Calu3 (cell line): ENCODE data around the gene PSME3. TPM values are rescaled to one million over a fixed set of nuclear protein-coding genes. Genes with fewer than 3 reads are reported as not detected.

Experiments
- BruUV-seq: library from RNA; stranded (reverse); fragments of 400-500 nt; replicated peaks from 2 replicates; lab custom pipeline; 2021; lab: Mats Ljungman, UMichigan
- CTCF ChIA-PET: fragments of 300-600 bp; sonication (Branson Sonifier 250); formaldehyde crosslinking; loops from one replicate; lab custom pipeline; 2022; ENCODE audit warnings: antibody characterized with exemption; lab: Charles Lee
- DNase-seq: peaks from one replicate; pipeline ENCODE4 v3.0.0; 2022
- H3K27ac Mint-ChIP-seq: one replicate; pipeline ENCODE4 v1.8.0; 2022; ENCODE audit warnings: mixed read lengths; ENCODE audit not compliant: unreplicated experiment
- H3K27me3 Mint-ChIP-seq: one replicate; pipeline ENCODE4 v1.8.0; 2022; ENCODE audit warnings: mixed read lengths; ENCODE audit not compliant: unreplicated experiment
- H3K36me3 Mint-ChIP-seq: one replicate; pipeline ENCODE4 v1.8.0; 2022; ENCODE audit warnings: mild to moderate bottlenecking, moderate library complexity, mixed read lengths; ENCODE audit not compliant: insufficient read depth, unreplicated experiment
- H3K4me1 Mint-ChIP-seq: one replicate; pipeline ENCODE4 v1.8.0; 2022; ENCODE audit warnings: mild to moderate bottlenecking, low read depth, mixed read lengths; ENCODE audit not compliant: unreplicated experiment
- H3K4me3 Mint-ChIP-seq: one replicate; pipeline ENCODE4 v1.8.0; 2022; ENCODE audit warnings: mild to moderate bottlenecking, low read depth, moderate library complexity, mixed read lengths; ENCODE audit not compliant: unreplicated experiment
- H3K9me3 Mint-ChIP-seq: one replicate; pipeline ENCODE4 v1.8.0; 2022; ENCODE audit warnings: low read depth, mixed read lengths; ENCODE audit not compliant: unreplicated experiment
- CTCF ChIP-seq: fragments of 200-600 bp; IDR thresholded peaks from one replicate; pipeline ENCODE4 v1.8.0; 2022; ENCODE audit warnings: antibody characterized with exemption; ENCODE audit not compliant: unreplicated experiment
- intact Hi-C: fragments of 100-400 bp; cut with micrococcal nuclease; formaldehyde crosslinking; loops from one replicate; pipeline ENCODE4 v1.10.0; 2022; ENCODE audit not compliant: unreplicated experiment
- total RNA-seq: library from RNA; stranded (reverse); gene quantifications from 2 replicates; pipeline ENCODE4 v1.2.3, GENCODE V29; 2022

PSME3 gene
- total RNA-seq, 1 experiment from 2014 or later, result 238 TPM

- Mint-ChIP-seq H3K9me3 (no peaks in the 10 kb centered on the region), H3K4me1 (peaks cover 8% of the 10 kb centered on the region), H3K36me3 (peaks cover 81% of the 10 kb centered on the region), H3K27me3 (no peaks in the 10 kb centered on the region), H3K27ac (peak overlapping the region; percentile 15), H3K4me3 (no peak overlapping the region)
- CTCF ChIA-PET, result interaction anchor here (0.6 to 2.1 kb wide), 7 partner anchors 10 to 155 kb away, joined by 3 to 22 read pairs (median 6); partner anchors contain the start of genes BECN1, PSME3 and RPL27
- BruUV-seq, result no TSS peak
- peak; percentile 61 for DNase-seq
- TF ChIP-seq CTCF, result peak; percentile 78
- intact Hi-C loops, result loop anchor here (1.0 to 2.0 kb wide), 2 partner anchors 85 to 94 kb away; no protein-coding TSS in a partner anchor
Observed at GRCh38 chr17:42843358-42843934, 10.2 kb downstream of the PSME3 start.

- no peaks in the 10 kb centered on the region for H3K27me3 Mint-ChIP-seq
- CTCF ChIA-PET, result interaction anchor here (1.4 to 2.1 kb wide), 3 partner anchors 11 to 85 kb away, joined by 3 to 22 read pairs (median 8); partner anchors contain the start of genes BECN1 and PSME3
- DNase-seq, result no peak
Observed at GRCh38 chr17:42844271-42844670, 11.1 kb downstream of the PSME3 start, which contains the start of gene AOC2. Gene AOC2 (plus strand): TSS chr17:42844580. CDS start chr17:42844627, 47 bp downstream.

GRCh38 chr17:42844761-42845555 lies 11.8 kb downstream of the PSME3 start:
- H3K36me3 Mint-ChIP-seq, result peaks cover 66% of the 10 kb centered on the region
- peak overlapping the region; percentile 51 for H3K27ac Mint-ChIP-seq
- H3K27me3 Mint-ChIP-seq, result no peaks in the 10 kb centered on the region
- intact Hi-C loops, result no loop called here
- H3K4me3 Mint-ChIP-seq, result no peak overlapping the region
- H3K4me1 Mint-ChIP-seq, result peaks cover 8% of the 10 kb centered on the region
- TF ChIP-seq CTCF, result no peak
- BruUV-seq, result no TSS peak
- no peak for DNase-seq
- no peaks in the 10 kb centered on the region for H3K9me3 Mint-ChIP-seq
- CTCF ChIA-PET, result interaction anchor here (0.8 to 2.1 kb wide), 2 partner anchors 18 to 84 kb away, joined by 3 to 22 read pairs; no protein-coding TSS in a partner anchor

More at GRCh38 chr17:42844271-42844670, 11.1 kb downstream of the PSME3 start, which contains the start of gene AOC2:
- H3K4me3 Mint-ChIP-seq, result no peak within 1 kb of the TSS
- intact Hi-C loops, result no loop called here
- no peak for TF ChIP-seq CTCF
- H3K4me1 Mint-ChIP-seq, result peaks cover 8% of the 10 kb centered on the region
- no peaks in the 10 kb centered on the region for H3K9me3 Mint-ChIP-seq
- H3K36me3 Mint-ChIP-seq, result peaks cover 73% of the 10 kb centered on the region
- BruUV-seq, result no TSS peak
- peak within 1 kb of the TSS; percentile 51 for H3K27ac Mint-ChIP-seq

- intact Hi-C loops, result no loop called here
- Mint-ChIP-seq H3K27me3 (no peaks in the 10 kb centered on the region), H3K36me3 (peaks cover 60% of the 10 kb centered on the region), H3K4me1 (peaks cover 8% of the 10 kb centered on the region), H3K27ac (peak overlapping the region; percentile 51), H3K4me3 (no peak overlapping the region), H3K9me3 (no peaks in the 10 kb centered on the region)
- CTCF ChIA-PET, result interaction anchor here (0.8 kb wide), 1 partner anchor 17 kb away, joined by 3 read pairs; no protein-coding TSS in a partner anchor
- no peak for TF ChIP-seq CTCF
- no peak for DNase-seq
- BruUV-seq, result no TSS peak
Observed at GRCh38 chr17:42845556-42845917, 12.3 kb downstream of the PSME3 start.
